ENCODE data around the gene PCDH15.

DNA sequence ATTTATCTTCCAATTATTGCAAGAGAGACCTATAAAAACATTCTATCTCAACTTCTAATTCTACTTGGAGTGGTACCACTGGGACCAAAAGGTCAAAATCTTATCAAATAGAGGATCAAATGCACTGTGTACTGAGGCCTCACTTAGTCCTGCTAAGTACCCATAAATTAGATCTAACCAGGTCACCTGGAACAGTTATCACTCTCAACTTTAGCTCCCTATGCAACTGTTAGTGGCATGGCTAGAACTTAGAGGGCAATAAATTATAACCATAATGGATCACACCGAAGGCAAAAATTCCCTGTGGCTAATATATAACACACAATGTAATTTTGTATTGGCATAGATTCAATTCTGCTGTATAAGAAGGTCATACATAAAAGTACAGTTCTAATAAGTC lies 428.9 kb downstream of the PCDH15 start:
- TF ChIP-seq, protein P1, sequence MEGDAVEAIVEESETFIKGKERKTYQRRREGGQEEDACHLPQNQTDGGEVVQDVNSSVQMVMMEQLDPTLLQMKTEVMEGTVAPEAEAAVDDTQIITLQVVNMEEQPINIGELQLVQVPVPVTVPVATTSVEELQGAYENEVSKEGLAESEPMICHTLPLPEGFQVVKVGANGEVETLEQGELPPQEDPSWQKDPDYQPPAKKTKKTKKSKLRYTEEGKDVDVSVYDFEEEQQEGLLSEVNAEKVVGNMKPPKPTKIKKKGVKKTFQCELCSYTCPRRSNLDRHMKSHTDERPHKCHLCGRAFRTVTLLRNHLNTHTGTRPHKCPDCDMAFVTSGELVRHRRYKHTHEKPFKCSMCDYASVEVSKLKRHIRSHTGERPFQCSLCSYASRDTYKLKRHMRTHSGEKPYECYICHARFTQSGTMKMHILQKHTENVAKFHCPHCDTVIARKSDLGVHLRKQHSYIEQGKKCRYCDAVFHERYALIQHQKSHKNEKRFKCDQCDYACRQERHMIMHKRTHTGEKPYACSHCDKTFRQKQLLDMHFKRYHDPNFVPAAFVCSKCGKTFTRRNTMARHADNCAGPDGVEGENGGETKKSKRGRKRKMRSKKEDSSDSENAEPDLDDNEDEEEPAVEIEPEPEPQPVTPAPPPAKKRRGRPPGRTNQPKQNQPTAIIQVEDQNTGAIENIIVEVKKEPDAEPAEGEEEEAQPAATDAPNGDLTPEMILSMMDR (IDR thresholded peaks at IDR 0.05; ENCODE audit: low read length): no peak
- no peak for TF ChIP-seq EZH2 (optimal IDR thresholded peaks at IDR 0.05; ENCODE audit: low read depth, low read length)

Data from MM.1S (cell line).